CD4-positive, alpha-beta T cell treated with Interferon gamma for 1 hour (primary cell): ENCODE results near the gene OAT.
A peak's percentile ranks its signal among the peaks of the same experiment; 100 is the strongest.

ENCODE experiments used
- DNase-seq: peaks from one replicate; pipeline ENCODE4 v3.0.0-alpha.2; 2020

OAT gene

DNA sequence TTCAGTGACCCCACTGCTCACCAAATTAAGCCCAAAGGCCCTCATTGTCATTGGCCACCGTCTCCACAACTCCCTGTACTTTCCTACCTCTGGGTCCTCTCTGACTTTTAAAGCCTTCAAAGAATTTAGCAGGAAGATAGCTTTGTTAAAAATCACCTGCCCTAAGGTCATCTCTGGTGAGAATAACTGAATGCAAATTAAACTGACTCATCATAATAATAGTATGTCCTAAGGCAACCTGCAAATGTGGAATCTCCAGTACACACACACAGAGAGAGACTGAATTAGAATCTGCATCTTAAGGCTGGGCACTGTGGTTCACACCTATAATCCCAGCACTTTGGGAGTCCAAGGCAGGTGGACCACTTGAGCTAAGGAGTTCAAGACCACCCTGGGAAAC, 24.1 kb downstream of the OAT start:
- DNase-seq, result no peak

DNA sequence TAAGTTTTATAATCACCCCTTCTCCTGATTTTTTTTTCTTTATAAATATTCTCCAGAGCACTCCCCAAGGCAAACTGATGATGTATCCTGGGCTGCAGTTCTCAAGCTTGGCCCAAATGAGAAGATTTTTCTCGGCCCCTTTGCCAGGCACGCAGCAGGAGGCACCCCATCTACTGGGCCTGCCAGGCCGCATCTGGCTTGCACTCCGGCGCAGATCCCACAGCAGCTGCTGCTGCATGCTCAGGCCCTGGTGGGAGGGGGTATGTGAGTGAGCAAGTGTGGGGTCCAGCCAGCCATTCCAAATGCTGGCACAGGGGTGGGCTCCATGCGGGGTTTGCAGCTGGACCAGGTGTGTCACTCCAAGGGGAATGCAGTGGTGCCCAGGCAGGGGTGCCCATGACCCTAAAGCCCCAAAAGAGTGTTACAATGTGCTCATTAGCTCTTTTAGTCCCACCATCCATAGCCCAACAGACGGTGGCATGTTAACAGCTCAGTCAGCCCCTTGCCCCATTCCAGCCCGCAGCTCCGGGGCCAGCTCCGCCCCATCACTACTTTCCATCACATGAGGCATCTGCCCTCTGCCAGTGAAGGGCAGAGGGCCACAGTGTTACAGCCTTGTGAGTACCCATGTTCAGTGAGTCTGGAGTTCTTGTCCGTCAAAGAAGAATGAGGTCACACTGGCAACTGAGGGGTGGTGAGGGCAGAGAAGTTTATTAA, 25.9 kb downstream of the OAT start:
- DNase-seq, result no peak

DNA sequence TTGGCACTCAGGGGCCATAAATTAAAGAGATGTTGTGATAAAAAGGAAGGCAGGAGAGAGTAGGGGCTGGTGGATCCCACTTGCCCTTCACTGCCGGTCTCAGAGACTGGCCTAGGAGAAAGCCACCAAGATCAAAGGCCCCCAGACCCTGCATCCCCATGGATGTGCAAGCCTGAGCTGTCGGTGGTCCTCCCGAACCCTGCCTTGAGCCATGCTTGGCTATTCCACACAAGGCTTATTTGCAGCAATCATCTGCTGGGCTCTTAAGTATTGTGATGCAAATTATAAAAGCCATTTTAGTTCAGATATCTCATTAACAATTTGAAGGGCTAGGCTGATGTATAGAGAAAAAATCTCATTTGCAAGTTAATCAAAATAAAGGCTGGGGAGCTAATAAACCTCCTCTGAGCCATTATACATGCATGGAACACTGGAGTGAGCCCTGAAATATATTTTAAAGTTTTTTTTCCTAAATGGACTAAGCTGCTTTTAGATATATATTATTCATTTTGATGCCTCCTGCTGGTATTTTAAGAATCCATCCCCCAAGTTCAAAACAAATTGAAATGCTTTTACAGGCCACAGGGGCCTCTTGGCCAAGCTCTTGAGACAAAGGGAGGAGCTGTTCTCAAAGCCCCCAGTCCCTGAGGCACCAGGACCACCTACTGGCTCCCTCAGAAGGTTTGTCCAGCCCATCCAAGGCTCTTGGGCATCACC, 28.1 kb downstream of the OAT start:
- DNase-seq, result no peak

DNA sequence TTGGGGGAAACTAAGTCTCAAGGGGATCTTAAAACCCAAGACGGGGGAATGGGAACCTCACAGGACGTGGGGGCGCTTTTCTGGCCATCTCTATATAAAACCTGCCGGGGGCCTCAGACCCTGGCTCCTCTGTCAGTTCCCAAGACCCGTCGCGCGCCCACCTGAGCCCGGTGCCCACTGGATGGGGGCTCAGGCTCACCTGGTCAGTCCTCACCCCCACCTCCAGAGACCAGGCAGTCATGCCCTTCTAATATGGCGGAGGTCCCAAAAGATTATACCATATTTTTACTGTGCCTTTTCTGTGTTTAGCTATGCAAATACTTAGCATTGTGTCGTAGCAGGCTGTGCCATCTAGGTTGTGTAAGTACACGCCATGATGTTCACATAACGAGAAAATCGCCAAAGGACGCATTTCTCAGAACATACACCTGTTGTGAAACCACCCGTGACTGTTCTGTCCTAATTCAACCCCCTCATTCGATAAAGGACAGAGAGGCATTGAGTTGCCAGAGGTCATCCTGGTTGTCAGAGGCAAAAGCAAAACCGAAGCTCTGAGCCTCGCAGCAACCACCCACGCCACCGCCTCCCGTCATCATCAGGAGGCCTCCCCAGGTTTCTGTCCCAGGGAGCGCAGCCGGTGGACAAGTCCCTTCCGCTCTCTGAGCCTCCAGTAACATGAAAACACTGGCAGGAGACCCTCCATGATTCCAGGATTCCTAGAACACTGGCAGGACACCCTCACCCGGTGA, 28.9 kb downstream of the OAT start:
- no peak for DNase-seq

DNA sequence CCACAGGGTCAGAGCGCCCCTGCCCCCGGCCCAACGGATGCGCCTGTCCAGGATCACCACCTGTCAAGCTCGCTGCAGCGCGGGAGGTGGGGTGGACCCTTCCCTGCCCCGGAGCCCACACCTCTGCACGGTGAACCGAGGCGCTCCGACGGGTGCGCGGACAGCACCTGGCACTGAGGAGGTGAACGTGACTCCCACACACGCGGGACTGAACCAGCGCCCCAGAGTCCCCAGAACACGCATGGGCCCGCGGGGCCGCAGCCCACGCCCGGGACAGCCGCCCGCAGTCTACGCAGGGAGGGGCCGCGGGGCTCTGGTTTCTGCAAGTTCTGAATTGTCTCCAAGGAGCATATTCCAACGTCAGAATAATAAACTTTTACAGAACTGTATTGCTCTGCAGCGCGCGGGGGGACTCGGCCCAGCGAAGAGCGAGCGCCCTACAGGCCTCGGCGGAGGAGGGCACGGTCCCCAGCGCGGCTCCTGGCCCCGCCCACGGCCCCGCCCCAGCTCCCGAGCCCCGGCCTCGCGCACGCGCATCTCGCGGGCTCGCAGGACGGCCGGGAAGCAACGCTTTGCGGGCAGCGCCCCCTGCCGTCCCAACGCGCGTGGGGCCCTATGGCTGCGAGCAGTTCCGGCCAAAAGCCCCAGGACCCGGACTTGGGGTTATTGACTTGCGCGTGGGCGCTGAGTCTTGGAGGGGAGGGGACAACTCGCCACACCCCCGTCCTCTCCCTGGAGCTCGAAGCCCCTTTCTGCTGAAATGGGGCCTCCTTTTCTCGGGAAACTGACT, 29.7 kb downstream of the OAT start:
- peak; percentile 90 for DNase-seq

DNA sequence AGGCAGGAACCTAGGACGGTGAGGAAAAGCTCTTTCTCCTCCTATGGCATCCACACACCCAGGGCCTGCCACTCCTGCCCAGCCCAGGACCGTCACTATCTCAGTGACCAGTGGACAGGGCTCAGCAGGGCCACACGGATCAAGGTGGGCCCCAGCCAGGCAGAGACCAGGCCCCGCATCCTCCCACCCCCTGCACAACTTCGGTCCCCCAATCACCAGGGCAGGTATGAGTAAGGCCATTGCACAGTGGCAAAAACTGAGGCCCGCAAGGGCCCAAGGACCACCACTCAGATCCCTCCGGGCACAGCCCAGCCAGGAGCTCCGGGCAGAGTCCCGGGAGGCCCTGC, 30.3 kb downstream of the OAT start:
- no peak for DNase-seq

DNA sequence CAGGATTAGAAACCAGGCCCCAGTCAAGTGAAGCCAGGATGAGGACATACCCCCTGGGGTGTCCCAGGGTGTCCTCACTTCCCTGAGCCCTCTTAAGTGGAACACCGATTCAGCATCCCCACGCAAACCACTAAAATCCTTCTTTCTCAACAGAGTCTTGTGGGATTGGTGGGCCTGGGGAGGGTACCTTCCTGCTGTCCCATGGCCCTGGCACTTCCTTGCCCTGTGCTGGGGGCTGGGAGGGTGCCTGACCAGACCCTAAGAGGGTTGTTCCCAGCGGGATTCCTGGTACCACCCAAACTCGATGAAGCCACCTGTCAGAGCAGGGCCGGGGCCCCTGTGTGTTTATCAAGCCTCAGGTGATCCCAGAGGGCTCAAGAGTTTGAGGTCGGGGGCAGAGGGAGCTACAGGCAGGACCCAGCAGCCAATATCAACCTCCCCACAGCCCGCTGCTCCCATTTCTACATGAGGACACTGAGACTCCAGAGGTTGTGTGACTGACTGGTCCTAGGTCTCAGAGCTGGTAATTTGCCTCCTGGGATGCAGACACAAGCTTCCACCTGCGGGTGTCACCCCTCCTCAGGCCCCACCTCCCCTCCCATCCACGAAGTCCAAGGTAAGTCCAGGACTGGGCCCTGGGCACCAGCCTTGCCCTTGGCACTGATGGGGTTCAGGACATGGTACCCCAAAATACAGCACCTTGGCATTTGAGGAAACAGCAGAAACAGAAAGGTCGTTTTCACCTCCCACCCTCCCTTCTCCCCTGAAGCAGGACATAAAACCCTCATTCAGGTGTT, 31.4 kb downstream of the OAT start:
- no peak for DNase-seq

DNA sequence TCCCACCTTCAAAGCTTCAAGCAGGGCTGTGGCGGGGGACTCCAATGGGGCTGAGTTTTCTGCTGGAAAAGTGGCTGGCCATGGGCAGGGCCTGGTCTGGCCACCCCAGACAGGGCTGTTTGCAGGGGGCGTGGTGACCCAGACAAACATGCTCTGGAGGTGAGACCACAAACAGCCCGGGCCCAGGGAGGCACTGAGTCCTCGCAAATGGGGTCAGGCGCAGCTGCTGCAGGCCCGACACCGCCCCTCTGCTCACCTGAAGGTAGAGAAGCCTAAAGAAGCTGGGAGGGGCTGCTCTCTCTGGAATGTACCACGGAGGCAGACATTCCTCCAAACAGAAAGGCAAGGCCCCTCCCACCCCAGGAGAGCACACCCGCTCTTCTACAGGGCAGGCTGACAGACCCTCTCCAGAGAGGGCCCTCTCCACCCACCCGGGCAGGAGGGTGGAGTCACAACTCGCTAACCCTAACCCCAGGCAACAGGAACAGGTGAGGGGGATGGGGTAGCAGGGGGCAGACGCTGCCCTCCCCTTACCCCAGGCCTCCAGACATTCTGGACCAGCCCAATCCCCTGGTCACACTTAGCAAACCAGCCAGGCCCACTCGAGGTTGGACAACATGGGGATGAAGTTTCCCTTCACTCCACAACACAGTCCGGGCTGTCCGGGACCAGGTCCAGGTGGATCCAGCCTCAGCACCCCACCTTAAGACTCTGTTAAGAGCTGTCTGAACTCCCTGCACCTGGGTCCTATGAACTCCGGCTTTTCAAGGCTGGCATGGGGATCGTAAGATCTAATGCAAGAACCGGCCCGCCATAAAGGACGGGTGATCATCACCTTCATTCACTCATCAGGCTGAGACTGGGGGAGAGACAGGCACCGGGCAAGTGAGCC, 32.3 kb downstream of the OAT start:
- DNase-seq, result no peak

DNA sequence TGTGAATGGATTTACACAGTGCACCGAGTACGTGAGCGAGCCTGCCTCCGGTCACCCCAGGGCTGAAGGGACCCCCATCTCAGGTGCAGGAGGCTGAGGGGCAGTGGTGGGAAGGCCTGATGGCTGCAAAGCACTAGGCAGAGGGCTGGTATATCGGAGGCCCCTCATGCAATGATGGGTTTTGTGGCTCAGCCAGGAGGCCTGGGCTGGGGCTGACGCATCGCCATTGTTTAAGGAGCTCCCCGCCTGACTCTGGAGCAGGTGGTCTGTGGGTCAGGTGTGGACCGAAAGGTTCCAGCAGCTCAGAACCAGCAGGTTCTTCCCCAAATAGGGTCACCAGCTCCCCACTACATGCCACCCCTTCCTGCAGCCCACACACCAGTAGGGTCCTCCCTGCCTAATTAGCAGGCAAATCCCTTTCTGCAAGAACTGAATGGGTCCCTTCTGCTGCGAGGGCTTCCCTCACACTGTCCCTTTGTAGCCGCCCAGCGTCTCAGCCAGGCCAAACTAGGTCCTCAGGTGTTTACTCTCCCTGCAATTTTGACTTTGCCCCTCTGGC, 33.0 kb downstream of the OAT start:
- DNase-seq, result no peak

DNA sequence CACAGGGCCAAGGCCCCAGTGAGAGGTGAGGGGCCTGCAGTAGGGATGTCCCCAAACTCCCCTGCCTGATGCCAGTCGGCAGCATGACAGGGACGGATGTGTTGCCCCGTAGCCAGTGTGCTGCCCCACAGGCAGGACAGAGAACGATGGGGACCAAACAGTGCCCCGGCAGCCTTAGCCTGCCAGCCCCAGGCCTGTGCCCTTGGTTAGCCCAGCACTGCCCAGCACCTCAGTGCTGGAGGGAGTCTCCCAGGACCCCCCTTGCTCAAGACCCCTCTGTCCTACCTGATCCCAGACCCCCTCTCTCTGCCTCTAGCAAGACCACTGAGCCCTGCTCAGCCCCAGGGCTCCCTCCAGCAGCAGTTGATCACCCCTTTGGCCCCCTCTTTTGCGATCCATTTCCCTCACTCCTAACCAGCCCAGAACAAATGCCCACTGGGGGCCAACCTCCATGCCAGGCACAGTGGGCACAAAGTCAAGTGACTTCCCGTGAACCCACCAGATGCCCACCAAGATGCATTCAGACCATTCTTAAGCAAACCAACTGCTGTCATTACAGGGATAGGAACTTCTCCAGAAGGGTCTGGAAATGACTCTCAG, 34.0 kb downstream of the OAT start:
- DNase-seq, result no peak

DNA sequence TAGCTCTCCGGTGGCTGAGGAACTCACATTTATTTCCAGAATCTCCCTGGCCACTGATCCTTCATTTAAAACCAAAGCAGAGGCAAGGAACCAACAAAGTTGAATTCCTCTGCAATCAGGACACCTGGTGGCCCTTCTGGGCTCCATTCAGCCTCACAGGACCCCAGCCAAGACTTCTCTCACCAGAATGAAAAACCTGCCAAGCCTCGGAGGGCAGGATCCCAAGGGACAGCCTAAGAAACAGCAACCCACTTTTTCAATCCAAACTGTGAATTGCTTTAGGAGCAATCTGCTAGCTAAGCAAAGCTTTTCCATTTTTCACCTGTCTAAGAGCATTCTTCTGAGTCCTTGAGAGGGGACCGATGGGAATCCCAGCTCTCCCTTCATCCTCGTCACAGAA, 34.6 kb downstream of the OAT start:
- no peak for DNase-seq

DNA sequence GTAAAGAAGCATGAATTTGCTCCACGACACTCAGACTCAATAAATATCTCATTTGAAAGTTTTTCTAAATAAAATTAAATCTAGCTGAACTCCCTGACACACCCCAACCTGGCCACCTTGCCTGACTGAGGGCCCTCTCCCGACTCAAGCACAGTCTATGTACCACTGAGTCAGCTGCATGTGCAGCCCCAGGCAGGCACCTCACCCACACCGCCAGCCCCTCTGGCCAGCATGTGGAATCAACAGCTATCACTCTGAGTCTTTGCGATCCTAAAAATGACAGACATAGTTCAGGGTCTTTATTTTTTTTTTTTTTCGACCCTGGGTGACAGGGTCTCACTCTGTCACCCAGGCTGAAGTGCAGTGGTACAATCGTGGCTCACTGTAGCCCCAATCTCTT, 35.2 kb downstream of the OAT start:
- no peak for DNase-seq

DNA sequence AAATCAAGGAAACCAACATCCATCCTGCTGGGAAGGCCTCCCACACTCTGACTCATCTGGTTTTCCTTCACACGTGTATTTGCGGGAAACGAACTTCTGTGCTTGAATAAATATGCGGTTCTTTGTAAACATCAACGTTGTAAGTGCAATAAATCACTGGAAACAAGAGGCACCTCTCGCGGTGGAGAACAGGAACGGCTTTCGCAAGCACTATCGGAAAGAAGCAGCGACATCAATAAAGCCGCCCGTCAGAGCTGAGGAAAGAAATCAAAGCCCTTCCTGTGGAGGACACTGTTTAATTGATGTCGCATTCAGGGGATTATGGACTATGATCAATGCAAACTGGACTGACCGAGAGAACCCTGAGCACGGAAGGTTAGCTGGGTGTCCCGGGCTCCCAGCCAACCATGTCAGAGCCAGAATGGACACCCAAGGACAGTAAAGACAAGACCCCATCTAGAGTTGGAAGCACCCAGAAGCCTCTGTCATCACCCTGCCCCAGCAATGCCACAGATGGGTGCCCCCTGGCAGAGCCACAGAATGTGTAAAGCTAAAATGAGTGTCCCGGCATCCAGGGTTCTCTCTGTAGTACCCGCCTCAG, 37.6 kb downstream of the OAT start:
- no peak for DNase-seq

DNA sequence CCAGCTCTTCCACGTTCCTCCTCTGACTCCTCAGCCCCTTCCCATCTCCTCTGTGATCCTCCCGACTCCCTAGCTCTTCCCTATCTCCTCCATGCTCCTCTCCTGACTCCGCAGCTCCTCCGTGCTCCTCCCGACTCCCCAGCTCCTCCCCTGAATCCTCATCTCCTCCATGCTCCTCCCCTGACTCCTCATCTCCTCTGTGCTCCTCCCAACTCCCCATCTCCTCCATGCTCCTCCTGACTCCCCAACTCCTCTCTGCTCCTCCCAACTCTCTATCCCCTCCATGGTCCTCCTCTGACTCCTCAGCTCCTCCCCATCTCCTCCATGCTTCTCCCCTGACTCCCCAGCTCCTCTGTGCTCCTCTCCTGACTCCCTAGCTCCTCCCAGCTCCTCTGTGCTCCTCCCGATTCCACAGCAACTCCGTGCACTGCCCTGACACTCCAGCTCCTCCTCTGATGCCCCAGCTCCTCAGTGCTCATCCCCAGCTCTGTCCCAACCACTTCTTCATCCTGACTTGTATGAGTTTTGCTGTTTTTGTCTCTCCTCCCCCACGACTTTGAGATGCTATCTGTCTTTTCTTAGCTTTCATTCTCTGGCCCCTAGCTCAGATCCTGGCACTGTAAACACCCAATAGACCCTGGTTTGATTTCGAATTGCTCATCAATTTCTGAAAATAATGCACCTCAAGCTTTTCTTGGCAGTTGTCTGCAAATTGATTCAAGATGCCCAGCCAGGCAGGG, 38.3 kb downstream of the OAT start:
- no peak for DNase-seq

DNA sequence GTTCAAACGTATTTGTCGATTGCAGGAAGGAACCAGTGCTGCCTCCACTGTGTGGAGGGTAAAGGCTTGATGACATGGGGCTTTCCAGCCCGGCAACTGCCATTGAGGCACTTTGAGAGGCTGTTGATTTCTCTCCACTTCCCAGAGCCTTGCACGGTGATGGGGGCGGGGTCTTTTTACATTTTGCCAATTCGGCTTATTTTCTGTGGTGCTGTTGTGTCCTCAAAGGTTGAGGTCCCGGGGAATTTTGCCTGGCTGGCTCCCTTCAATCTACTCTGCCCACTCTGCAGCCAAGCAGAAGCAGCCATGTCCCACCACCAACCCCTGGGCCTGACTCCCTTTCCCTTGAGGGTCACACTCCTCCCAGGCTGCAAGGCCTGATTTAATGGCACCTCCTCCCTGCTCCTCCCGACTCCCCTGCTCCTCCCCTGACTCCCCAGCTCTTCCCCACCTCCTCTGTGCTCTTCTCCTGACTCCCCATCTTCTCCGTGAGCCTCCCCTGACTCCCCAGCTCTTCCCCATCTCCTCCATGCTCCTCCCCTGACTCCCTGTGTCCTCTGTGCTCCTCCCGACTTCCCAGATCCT, 39.0 kb downstream of the OAT start:
- no peak for DNase-seq

DNA sequence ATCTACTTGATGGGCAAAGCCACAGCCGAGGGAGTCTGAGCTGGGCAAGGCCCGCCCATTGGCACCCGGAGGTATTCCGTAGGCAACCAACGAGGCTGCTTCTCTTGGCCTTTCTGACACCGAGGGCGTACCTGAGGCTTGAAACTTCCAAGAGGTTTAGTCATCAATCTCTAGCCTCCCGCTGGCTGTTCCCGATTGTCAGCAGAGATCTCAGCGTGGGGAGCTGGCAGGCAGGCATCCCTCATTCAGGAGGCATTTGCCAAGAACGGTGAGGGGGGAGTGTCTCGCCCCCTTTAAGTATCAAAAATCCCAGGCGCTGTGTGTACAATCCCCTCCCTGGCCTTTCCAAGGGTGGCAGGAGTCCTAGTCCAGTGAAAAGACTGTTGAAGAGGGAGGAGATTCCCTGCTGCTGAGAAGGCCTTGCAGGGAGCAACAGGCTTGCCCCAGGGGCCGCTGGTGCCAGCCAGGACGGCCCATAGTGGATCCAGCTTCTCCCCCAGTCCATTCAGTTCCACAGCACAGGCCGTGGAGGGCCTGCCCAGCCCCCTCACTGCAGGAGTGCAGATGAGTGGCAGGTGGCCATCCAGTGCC, 39.7 kb downstream of the OAT start:
- no peak for DNase-seq

DNA sequence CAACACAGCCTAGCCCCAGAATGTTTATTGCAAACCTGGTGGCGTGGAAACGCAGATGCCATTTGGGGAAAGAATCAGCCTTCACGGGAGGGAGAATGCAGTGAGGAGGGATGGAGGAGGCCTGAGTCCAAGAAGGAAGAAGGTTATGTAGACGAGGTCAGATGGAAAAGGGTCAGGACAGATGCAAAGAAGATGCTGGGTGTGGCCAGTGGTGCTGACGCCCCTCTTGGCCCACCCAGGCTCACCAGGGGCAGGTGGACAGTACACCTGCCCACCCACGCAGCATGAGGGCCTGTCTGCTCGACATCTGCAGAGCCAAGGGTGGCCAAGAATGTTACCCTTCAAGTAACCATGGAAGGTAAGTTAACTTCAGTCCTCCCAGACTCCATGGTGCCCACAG, 40.5 kb downstream of the OAT start:
- no peak for DNase-seq

DNA sequence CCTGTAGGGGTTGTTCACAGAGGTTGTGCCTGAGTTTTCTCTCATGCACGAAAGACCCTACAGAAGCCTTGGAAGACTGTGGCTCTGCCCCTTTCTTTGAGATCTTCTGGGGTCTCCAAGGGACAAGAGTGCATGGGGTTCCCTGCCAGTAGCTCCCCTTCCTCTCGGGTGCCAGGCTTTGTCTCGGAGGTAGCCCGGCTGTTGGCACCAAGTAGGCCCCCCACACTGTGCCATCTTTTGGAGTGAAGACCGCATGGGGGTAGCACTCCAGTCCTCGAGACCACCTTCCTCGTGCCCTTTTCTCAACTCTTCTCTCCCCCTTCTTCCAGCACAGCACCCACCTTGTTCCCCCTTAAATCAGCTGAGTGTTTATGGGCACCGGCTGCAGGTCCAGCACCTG, 41.6 kb downstream of the OAT start:
- no peak for DNase-seq

DNA sequence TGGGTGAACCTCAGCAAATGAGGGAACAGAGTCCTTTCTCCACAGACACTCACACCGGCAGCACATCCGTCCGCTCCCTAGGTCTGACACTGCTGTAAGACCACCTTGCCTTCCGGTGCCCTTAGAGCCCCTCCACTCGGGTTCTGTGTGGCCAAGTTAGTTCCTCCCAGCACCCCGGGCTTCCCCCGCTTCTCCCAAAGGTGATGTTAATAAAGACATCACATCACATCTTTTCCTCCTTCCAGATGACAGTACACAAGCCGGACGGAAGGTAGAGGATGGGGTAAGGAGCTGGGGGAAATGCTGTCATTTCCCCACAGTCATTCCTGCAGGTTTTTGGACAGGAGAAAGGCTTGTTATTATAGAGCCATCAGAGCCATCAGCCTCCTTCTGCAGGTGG, 42.3 kb downstream of the OAT start:
- no peak for DNase-seq
